K562 treated with DMSO at 1 percent for 48 hours (cell line): ENCODE data around the gene MUC5B. TPM values are rescaled to one million over a fixed set of nuclear protein-coding genes. Genes with fewer than 3 reads are reported as not detected.

ENCODE experiments used
- total RNA-seq: library from RNA; unstranded; fragments of 300-600 nt; gene quantifications from 2 replicates; pipeline ENCODE4 v1.2.3, GENCODE V29; 2022; ENCODE audit warnings: low replicate concordance; ENCODE audit errors: extremely low read depth

Gene MUC5B, protein sequence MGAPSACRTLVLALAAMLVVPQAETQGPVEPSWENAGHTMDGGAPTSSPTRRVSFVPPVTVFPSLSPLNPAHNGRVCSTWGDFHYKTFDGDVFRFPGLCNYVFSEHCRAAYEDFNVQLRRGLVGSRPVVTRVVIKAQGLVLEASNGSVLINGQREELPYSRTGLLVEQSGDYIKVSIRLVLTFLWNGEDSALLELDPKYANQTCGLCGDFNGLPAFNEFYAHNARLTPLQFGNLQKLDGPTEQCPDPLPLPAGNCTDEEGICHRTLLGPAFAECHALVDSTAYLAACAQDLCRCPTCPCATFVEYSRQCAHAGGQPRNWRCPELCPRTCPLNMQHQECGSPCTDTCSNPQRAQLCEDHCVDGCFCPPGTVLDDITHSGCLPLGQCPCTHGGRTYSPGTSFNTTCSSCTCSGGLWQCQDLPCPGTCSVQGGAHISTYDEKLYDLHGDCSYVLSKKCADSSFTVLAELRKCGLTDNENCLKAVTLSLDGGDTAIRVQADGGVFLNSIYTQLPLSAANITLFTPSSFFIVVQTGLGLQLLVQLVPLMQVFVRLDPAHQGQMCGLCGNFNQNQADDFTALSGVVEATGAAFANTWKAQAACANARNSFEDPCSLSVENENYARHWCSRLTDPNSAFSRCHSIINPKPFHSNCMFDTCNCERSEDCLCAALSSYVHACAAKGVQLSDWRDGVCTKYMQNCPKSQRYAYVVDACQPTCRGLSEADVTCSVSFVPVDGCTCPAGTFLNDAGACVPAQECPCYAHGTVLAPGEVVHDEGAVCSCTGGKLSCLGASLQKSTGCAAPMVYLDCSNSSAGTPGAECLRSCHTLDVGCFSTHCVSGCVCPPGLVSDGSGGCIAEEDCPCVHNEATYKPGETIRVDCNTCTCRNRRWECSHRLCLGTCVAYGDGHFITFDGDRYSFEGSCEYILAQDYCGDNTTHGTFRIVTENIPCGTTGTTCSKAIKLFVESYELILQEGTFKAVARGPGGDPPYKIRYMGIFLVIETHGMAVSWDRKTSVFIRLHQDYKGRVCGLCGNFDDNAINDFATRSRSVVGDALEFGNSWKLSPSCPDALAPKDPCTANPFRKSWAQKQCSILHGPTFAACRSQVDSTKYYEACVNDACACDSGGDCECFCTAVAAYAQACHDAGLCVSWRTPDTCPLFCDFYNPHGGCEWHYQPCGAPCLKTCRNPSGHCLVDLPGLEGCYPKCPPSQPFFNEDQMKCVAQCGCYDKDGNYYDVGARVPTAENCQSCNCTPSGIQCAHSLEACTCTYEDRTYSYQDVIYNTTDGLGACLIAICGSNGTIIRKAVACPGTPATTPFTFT (N-terminal part only)
- total RNA-seq, result not detected in 2 replicates

GRCh38 chr11:1222491-1223345, at the start of gene MUC5B:
Gene MUC5B (plus strand): TSS chr11:1223066. CDS start chr11:1223124, 58 bp downstream.

GRCh38 chr11:1309498-1310317, 86.8 kb downstream of the MUC5B start, which contains the start of gene TOLLIP:
Gene TOLLIP (minus strand): TSS chr11:1309632. CDS start chr11:1309498, 134 bp downstream.

Other genes with a start within 250 kb of the MUC5B start
- not detected in 2 replicates for gene MUC6, start 186.3 kb upstream of the MUC5B start, total RNA-seq
- gene MUC2, start 148.2 kb upstream of the MUC5B start, total RNA-seq, result not detected in 2 replicates
- not detected in 2 replicates for gene MUC5AC, start 65.1 kb upstream of the MUC5B start, total RNA-seq
- not detected in 2 replicates for gene TOLLIP, start 86.6 kb downstream of the MUC5B start, total RNA-seq
- not detected in 2 replicates for gene BRSK2, start 166.9 kb downstream of the MUC5B start, total RNA-seq